ENCODE data around the gene CAPS2.

DNA sequence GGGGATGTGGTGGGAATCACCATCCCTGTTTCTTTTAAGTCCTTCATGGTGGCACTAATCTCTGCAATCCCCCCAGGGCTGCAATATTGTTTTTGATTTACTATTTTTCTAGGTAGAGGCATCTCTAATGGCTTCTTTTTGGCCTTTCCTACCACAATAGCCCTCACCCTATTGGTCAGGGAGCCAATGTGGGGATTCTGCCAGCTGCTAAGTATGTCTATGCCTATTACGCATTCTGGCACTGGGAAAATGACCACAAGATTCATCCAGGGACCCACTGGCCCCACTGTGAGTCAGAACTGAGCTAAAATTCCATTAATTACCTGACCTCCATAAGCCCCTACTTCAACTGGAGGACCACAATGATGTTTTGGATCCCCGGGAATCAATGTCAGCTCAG lies 44.8 kb upstream of the CAPS2 start:
- TF ChIP-seq, protein P1, sequence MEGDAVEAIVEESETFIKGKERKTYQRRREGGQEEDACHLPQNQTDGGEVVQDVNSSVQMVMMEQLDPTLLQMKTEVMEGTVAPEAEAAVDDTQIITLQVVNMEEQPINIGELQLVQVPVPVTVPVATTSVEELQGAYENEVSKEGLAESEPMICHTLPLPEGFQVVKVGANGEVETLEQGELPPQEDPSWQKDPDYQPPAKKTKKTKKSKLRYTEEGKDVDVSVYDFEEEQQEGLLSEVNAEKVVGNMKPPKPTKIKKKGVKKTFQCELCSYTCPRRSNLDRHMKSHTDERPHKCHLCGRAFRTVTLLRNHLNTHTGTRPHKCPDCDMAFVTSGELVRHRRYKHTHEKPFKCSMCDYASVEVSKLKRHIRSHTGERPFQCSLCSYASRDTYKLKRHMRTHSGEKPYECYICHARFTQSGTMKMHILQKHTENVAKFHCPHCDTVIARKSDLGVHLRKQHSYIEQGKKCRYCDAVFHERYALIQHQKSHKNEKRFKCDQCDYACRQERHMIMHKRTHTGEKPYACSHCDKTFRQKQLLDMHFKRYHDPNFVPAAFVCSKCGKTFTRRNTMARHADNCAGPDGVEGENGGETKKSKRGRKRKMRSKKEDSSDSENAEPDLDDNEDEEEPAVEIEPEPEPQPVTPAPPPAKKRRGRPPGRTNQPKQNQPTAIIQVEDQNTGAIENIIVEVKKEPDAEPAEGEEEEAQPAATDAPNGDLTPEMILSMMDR (IDR thresholded peaks at IDR 0.05): no peak
- TF ChIP-seq POLR2A (IDR thresholded peaks at IDR 0.05): no peak
- no peak for TF ChIP-seq EP300 (IDR thresholded peaks at IDR 0.05)
